IMR-90 (cell line): ENCODE data around the gene ZNF593OS. TPM values are rescaled to one million over a fixed set of nuclear protein-coding genes. Genes with fewer than 3 reads are reported as not detected.

Experiments
- ATAC-seq: fragments of 200-7000 bp; cut with Tn5 transposase; 2 replicates; pipeline ENCODE4 v1.9.1; 2020; ENCODE audit warnings: low read depth, mild to moderate bottlenecking, moderate library complexity
- BruUV-seq: library from RNA; stranded (reverse); fragments of 400-500 nt; replicated peaks from 2 replicates; lab custom pipeline; 2021; lab: Mats Ljungman, UMichigan
- CTCF ChIA-PET: fragments of 300-600 bp; formaldehyde crosslinking; extraction: SDS; loops from one replicate; lab custom pipeline; 2021; ENCODE audit warnings: antibody characterized with exemption; lab: Yijun Ruan, JAX
- POLR2A ChIA-PET: fragments of 300-600 bp; sonication (Branson Sonifier 250); formaldehyde crosslinking; loops from one replicate; lab custom pipeline; 2022; ENCODE audit warnings: antibody characterized with exemption; ENCODE audit not compliant: unreplicated experiment; lab: Charles Lee
- DNase-seq: peaks from one replicate; pipeline ENCODE4 v3.0.0; 2013
- H2AFZ ChIP-seq: replicated peaks from 2 replicates; pipeline ENCODE3; 2013; ENCODE audit warnings: low read length, mild to moderate bottlenecking; ENCODE audit not compliant: poor library complexity
- H2AK5ac ChIP-seq: 2 replicates; pipeline ENCODE4 v1.6.1; 2013; ENCODE audit warnings: low read depth, low read length, inconsistent platforms
- H2AK9ac ChIP-seq: replicated peaks from 2 replicates; pipeline ENCODE3; 2013; ENCODE audit warnings: mild to moderate bottlenecking, low read depth, low read length, moderate library complexity; ENCODE audit not compliant: poor library complexity
- H2BK120ac ChIP-seq: 2 replicates; pipeline ENCODE4 v1.6.1; 2013; ENCODE audit warnings: low read depth, low read length, inconsistent platforms
- H2BK15ac ChIP-seq: 3 replicates; pipeline ENCODE4 v1.6.1; 2013; ENCODE audit warnings: low read depth, low read length, inconsistent platforms
- H2BK20ac ChIP-seq: 2 replicates; pipeline ENCODE4 v1.6.1; 2013; ENCODE audit warnings: low read depth, mild to moderate bottlenecking, inconsistent platforms, low read length, moderate library complexity
- H2BK5ac ChIP-seq: 2 replicates; pipeline ENCODE4 v1.6.1; 2013; ENCODE audit warnings: mild to moderate bottlenecking, low read depth, low read length, inconsistent platforms; ENCODE audit not compliant: poor library complexity, severe bottlenecking
- H3K14ac ChIP-seq: replicated peaks from 2 replicates; pipeline ENCODE4 v1.6.1; 2013; ENCODE audit warnings: low read depth, low read length, inconsistent platforms
- H3K18ac ChIP-seq: 2 replicates; pipeline ENCODE4 v1.6.1; 2013; ENCODE audit warnings: low read depth, low read length, control low read depth
- H3K23ac ChIP-seq: 2 replicates; pipeline ENCODE4 v1.6.1; 2013; ENCODE audit warnings: low read depth, low read length, inconsistent platforms
- H3K27ac ChIP-seq: 2 replicates; pipeline ENCODE4 v1.5.1; 2013; ENCODE audit warnings: mild to moderate bottlenecking, control low read depth, low read length; ENCODE audit not compliant: insufficient read depth
- H3K27me3 ChIP-seq: 2 replicates; pipeline ENCODE4 v1.6.1; 2013; ENCODE audit warnings: low read length; ENCODE audit not compliant: control insufficient read depth, insufficient read depth
- H3K36me3 ChIP-seq: 2 replicates; pipeline ENCODE4 v1.6.1; 2013; ENCODE audit warnings: low read length, mixed read lengths; ENCODE audit not compliant: control insufficient read depth, insufficient read depth
- H3K4ac ChIP-seq: 2 replicates; pipeline ENCODE4 v1.6.1; 2013; ENCODE audit warnings: low read depth, low read length, inconsistent platforms
- H3K4me1 ChIP-seq: 2 replicates; pipeline ENCODE4 v1.6.1; 2013; ENCODE audit warnings: low read length, mixed read lengths; ENCODE audit not compliant: control insufficient read depth, insufficient read depth
- H3K4me2 ChIP-seq: 2 replicates; pipeline ENCODE4 v1.6.1; 2013; ENCODE audit warnings: low read depth, mild to moderate bottlenecking, control low read depth, low read length, moderate library complexity
- H3K4me3 ChIP-seq: 2 replicates; pipeline ENCODE4 v1.5.1; 2013; ENCODE audit warnings: low read depth, mild to moderate bottlenecking, control low read depth, low read length, moderate library complexity; ENCODE audit not compliant: insufficient read depth
- H3K56ac ChIP-seq: 2 replicates; pipeline ENCODE4 v1.6.1; 2013; ENCODE audit warnings: low read length, inconsistent platforms; ENCODE audit not compliant: insufficient read depth; ENCODE audit errors: extremely low read depth
- H3K79me1 ChIP-seq, 2 experiments: 2 replicates each; pipeline ENCODE4 v1.6.1; 2013; ENCODE audit warnings: low read length in 2 of 2, inconsistent platforms in 1 of 2, low read depth in 1 of 2
- H3K9ac ChIP-seq: 2 replicates; pipeline ENCODE4 v1.6.1; 2013; ENCODE audit warnings: low read depth, low read length, control low read depth
- H3K9me1 ChIP-seq: 2 replicates; pipeline ENCODE4 v1.6.1; 2013; ENCODE audit warnings: low read length, inconsistent platforms; ENCODE audit not compliant: insufficient read depth
- H3K9me3 ChIP-seq: 2 replicates; pipeline ENCODE4 v1.6.1; 2013; ENCODE audit warnings: low read length; ENCODE audit not compliant: control insufficient read depth, insufficient read depth
- H4K20me1 ChIP-seq: 2 replicates; pipeline ENCODE4 v1.6.1; 2013; ENCODE audit warnings: low read length, inconsistent platforms; ENCODE audit not compliant: insufficient read depth
- H4K5ac ChIP-seq: 2 replicates; pipeline ENCODE4 v1.6.1; 2013; ENCODE audit warnings: mild to moderate bottlenecking, low read depth, low read length, control low read depth
- H4K8ac ChIP-seq, 2 experiments: 2 replicates each; pipeline ENCODE4 v1.6.1; 2013; ENCODE audit warnings: low read depth in 2 of 2, low read length in 2 of 2, control low read depth in 1 of 2, inconsistent platforms in 1 of 2
- H4K91ac ChIP-seq: 2 replicates; pipeline ENCODE4 v1.6.1; 2013; ENCODE audit warnings: low read depth, low read length, inconsistent platforms; ENCODE audit not compliant: insufficient read depth
- BHLHE40 ChIP-seq: fragments of 150-350 bp; IDR thresholded peaks from 2 replicates; pipeline ENCODE4 v1.6.1; 2016; ENCODE audit warnings: mild to moderate bottlenecking, low read depth, low read length
- CEBPB ChIP-seq: IDR thresholded peaks from 2 replicates; pipeline ENCODE4 v1.6.1; 2012; ENCODE audit warnings: low read depth, low read length, improper control_type of control experiment
- CHD1 ChIP-seq: IDR thresholded peaks from 2 replicates; pipeline ENCODE4 v1.6.1; 2012; ENCODE audit warnings: low read depth, low read length, improper control_type of control experiment
- CTCF ChIP-seq: conservative IDR thresholded peaks from 2 replicates; pipeline ENCODE4 v1.5.1; 2012; ENCODE audit warnings: mild to moderate bottlenecking, low read depth, low read length, improper control_type of control experiment
- ELK1 ChIP-seq: fragments of 150-350 bp; IDR thresholded peaks from 2 replicates; pipeline ENCODE4 v1.6.1; 2016; ENCODE audit warnings: low read depth, mild to moderate bottlenecking, low read length, moderate library complexity, borderline replicate concordance
- FOS ChIP-seq: fragments of 150-350 bp; IDR thresholded peaks from 2 replicates; pipeline ENCODE4 v1.6.1; 2016; ENCODE audit warnings: low read depth, low read length
- MAFK ChIP-seq: IDR thresholded peaks from 2 replicates; pipeline ENCODE4 v1.6.1; 2012; ENCODE audit warnings: low read depth, low read length, improper control_type of control experiment
- MAZ ChIP-seq: IDR thresholded peaks from 2 replicates; pipeline ENCODE4 v1.6.1; 2012; ENCODE audit warnings: low read depth, mild to moderate bottlenecking, low read length, improper control_type of control experiment, moderate library complexity, borderline replicate concordance
- MXI1 ChIP-seq: IDR thresholded peaks from 2 replicates; pipeline ENCODE4 v1.6.1; 2012; ENCODE audit warnings: low read depth, mild to moderate bottlenecking, low read length, moderate library complexity, borderline replicate concordance
- NFE2L2 ChIP-seq: fragments of 150-350 bp; IDR thresholded peaks from 2 replicates; pipeline ENCODE4 v1.6.1; 2016; ENCODE audit warnings: low read depth, mild to moderate bottlenecking, low read length
- POLR2A ChIP-seq: IDR thresholded peaks from 2 replicates; pipeline ENCODE4 v1.6.1; 2012; ENCODE audit warnings: mild to moderate bottlenecking, low read depth, low read length
- RAD21 ChIP-seq: IDR thresholded peaks from 2 replicates; pipeline ENCODE4 v1.6.1; 2012; ENCODE audit warnings: low read length, improper control_type of control experiment
- RCOR1 ChIP-seq: IDR thresholded peaks from 2 replicates; pipeline ENCODE4 v1.6.1; 2012; ENCODE audit warnings: mild to moderate bottlenecking, low read length, improper control_type of control experiment; ENCODE audit not compliant: insufficient replicate concordance
- RFX5 ChIP-seq: IDR thresholded peaks from 2 replicates; pipeline ENCODE4 v1.8.0; 2012; ENCODE audit warnings: low read depth, mild to moderate bottlenecking, low read length, moderate library complexity
- SMC3 ChIP-seq: fragments of 150-350 bp; IDR thresholded peaks from 2 replicates; pipeline ENCODE4 v1.6.1; 2016; ENCODE audit warnings: low read depth, mild to moderate bottlenecking, antibody characterized with exemption, low read length, moderate library complexity
- USF2 ChIP-seq: fragments of 150-350 bp; IDR thresholded peaks from 2 replicates; pipeline ENCODE4 v1.6.1; 2017; ENCODE audit warnings: mild to moderate bottlenecking, antibody characterized with exemption, low read length, low read depth
- WGBS, 2 experiments: methylation state at CpG; one replicate each; pipeline versions ENCODE4 v1.1.5 to v1.1.7; 2013; ENCODE audit warnings: missing lambda C conversion rate in 2 of 2; ENCODE audit not compliant: insufficient read length in 1 of 2; ENCODE audit errors: extremely low coverage in 2 of 2; 5-methylcytosine and 5-hydroxymethylcytosine counted together
- dilution Hi-C: fragments of 300-500 bp; cut with HindIII; formaldehyde crosslinking; loops from one replicate; pipeline ENCODE4 v1.14.3; 2018; ENCODE audit warnings: low sequenced_read_pairs; ENCODE audit not compliant: unreplicated experiment
- in situ Hi-C: fragments of 300-500 bp; cut with MboI; formaldehyde crosslinking; loops from 3 replicates; pipeline ENCODE4 v1.14.3; 2019; ENCODE audit warnings: low sequenced_read_pairs, inconsistent platforms, mixed read lengths
- intact Hi-C: fragments of 100-400 bp; cut with micrococcal nuclease; formaldehyde crosslinking; loops from 2 replicates; pipeline ENCODE4 v1.10.0; 2022
- polyA plus RNA-seq, 3 experiments: library from polyadenylated mRNA; depleted of rRNA; stranded (reverse); fragments of >200 nt; gene quantifications; 2 replicates each; pipeline ENCODE4 v1.2.3, GENCODE V29; 2012; ENCODE audit warnings: low replicate concordance in 1 of 3
- total RNA-seq: library from RNA; depleted of rRNA; stranded (reverse); fragments of >200 nt; gene quantifications from 2 replicates; pipeline ENCODE4 v1.2.3, GENCODE V29; 2012

The ZNF593OS gene
- total and polyA plus RNA-seq, 2 of the 4 experiments (the other 2 are of a cell fraction), result not detected

GRCh38 chr1:26154750-26155149 lies 16.9 kb downstream of the ZNF593OS start:
- WGBS, 2 experiments, result 24% methylated on average over 2 of the region's 9 CpGs; no CpG with 5 or more reads in 1 of the 2 experiments
- H3K14ac ChIP-seq, result no peak overlapping the region
- H3K23ac ChIP-seq, result no peak overlapping the region
- no peak overlapping the region for H3K9ac ChIP-seq
- no peak overlapping the region for H2AFZ ChIP-seq
- DNase-seq, result no peak
- no peak overlapping the region for H3K4ac ChIP-seq
- no peaks in the 10 kb centered on the region for H3K4me1 ChIP-seq
- H3K4me3 ChIP-seq, result no peak overlapping the region
- H2AK9ac ChIP-seq, result no peak overlapping the region
- no peaks in the 10 kb centered on the region for H3K9me3 ChIP-seq
- H2BK15ac ChIP-seq, result no peak overlapping the region
- H2BK120ac ChIP-seq, result no peak overlapping the region
- H3K18ac ChIP-seq, result no peak overlapping the region
- H2BK5ac ChIP-seq, result no peak overlapping the region
- H3K56ac ChIP-seq, result no peak overlapping the region
- TF ChIP-seq POLR2A (no peak), CEBPB (no peak), RCOR1 (no peak), MAFK (no peak), MXI1 (no peak), RAD21 (no peak), FOS (no peak), USF2 (no peak), MAZ (no peak), NFE2L2 (no peak), SMC3 (no peak), BHLHE40 (no peak), CTCF (no peak), RFX5 (no peak), ELK1 (no peak), CHD1 (no peak)
- intact Hi-C loops, result no loop called here
- H3K27ac ChIP-seq, result no peak overlapping the region
- no peak overlapping the region for H2BK20ac ChIP-seq
- no peak for ATAC-seq
- H3K36me3 ChIP-seq, result no peaks in the 10 kb centered on the region
- no peaks in the 10 kb centered on the region for H3K79me1 ChIP-seq
- no peak overlapping the region for H4K8ac ChIP-seq
- ChIA-PET CTCF (interaction anchor here (0.6 to 1.9 kb wide), 2 partner anchors 8 to 15 kb away, joined by 6 read pairs; partner anchors contain the start of gene ZNF593), POLR2A (no interaction called here)
- in situ Hi-C loops, result no loop called here
- no peaks in the 10 kb centered on the region for H4K20me1 ChIP-seq
- no TSS peak for BruUV-seq
- peaks cover 61% of the 10 kb centered on the region for H3K27me3 ChIP-seq
- no peak overlapping the region for H4K91ac ChIP-seq
- no peaks in the 10 kb centered on the region for H3K9me1 ChIP-seq
- dilution Hi-C loops, result no loop called here
- no peak overlapping the region for H4K5ac ChIP-seq
- no peak overlapping the region for H2AK5ac ChIP-seq
- no peak overlapping the region for H3K4me2 ChIP-seq
